Liver (tissue), 3 donors: ENCODE measurements around the gene PDGFB.

ENCODE experiments used
- JUND ChIP-seq, 2 donors: IDR thresholded peaks; 2 replicates each; pipeline ENCODE4 v1.6.1; 2016; ENCODE audit warnings: antibody characterized with exemption in 2 of 2
- YY1 ChIP-seq: IDR thresholded peaks from 2 replicates; pipeline ENCODE4 v1.6.1; 2016; ENCODE audit warnings: antibody characterized with exemption, mild to moderate bottlenecking
- TF ChIP-seq, protein P1 (sequence below): fragments of 150-350 bp; IDR thresholded peaks from 2 replicates; pipeline ENCODE4 v1.5.1; 2017; ENCODE audit warnings: improper control_type of control experiment, low read depth, low read length; ENCODE audit not compliant: missing input control
- TF ChIP-seq, protein P2 (sequence below): IDR thresholded peaks from 2 replicates; pipeline ENCODE4 v1.6.1; 2016; ENCODE audit warnings: antibody characterized with exemption
- donor health status: healthy.
- donor health status: healthy.

DNA sequence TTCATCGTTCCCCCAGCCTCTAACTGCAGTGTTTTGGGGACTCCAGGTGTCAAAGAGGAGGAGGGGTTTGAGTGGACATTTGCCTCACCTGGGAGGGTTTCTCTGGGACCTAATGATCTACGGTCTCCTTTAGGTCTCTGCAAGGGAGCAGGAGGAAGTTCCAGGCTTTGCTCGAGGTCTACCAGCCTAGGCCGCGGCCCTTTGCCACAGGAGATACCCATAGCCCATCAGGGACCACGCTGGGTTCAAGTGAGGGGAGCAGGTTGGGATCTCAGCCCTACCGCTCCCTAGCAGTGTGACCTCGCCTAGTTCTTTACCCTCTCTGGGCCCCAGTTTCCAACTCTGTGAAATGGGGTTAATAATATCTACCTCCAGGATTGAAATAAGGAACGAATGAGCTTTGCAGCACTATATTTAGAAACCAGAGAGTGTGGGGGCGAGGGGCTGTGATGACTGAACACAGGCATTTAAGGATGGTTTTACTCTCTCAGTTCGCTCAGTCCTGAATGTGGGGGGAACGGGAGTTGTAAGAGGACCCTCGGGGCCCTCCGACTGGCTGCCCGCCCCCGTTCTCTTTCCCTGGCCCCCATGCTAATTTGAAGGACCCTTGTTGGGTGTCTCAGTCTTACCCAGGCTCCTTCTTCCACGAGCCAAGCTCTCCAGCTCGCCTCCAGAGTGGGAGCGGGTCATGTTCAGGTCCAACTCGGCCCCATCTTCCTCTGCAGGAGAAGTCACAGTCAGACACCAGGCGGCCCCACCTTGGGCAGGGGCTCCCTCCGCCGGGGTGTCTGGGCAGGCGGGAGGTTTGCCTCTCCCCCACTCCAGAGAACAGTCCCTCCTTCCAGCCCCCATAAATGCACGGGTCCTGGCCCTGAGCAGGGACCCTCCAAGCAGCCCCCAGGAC, 11.7 kb downstream of the PDGFB start:
- TF ChIP-seq YY1 = no peak
- TF ChIP-seq, protein P1, sequence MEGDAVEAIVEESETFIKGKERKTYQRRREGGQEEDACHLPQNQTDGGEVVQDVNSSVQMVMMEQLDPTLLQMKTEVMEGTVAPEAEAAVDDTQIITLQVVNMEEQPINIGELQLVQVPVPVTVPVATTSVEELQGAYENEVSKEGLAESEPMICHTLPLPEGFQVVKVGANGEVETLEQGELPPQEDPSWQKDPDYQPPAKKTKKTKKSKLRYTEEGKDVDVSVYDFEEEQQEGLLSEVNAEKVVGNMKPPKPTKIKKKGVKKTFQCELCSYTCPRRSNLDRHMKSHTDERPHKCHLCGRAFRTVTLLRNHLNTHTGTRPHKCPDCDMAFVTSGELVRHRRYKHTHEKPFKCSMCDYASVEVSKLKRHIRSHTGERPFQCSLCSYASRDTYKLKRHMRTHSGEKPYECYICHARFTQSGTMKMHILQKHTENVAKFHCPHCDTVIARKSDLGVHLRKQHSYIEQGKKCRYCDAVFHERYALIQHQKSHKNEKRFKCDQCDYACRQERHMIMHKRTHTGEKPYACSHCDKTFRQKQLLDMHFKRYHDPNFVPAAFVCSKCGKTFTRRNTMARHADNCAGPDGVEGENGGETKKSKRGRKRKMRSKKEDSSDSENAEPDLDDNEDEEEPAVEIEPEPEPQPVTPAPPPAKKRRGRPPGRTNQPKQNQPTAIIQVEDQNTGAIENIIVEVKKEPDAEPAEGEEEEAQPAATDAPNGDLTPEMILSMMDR = no peak
- TF ChIP-seq, protein P2, sequence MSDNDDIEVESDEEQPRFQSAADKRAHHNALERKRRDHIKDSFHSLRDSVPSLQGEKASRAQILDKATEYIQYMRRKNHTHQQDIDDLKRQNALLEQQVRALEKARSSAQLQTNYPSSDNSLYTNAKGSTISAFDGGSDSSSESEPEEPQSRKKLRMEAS = no peak
- no peak for TF ChIP-seq JUND (IDR thresholded peaks at IDR 0.05)
